A673 (cell line): ENCODE data around the gene CKB. TPM values are rescaled to one million over a fixed set of nuclear protein-coding genes. Genes with fewer than 3 reads are reported as not detected.

Experiments used
- BruUV-seq: library from RNA; stranded (reverse); fragments of 400-500 nt; replicated peaks from 2 replicates; lab custom pipeline; 2021; lab: Mats Ljungman, UMichigan
- CTCF ChIA-PET: fragments of 300-600 bp; sonication (Branson Sonifier 250); formaldehyde crosslinking; loops from one replicate; lab custom pipeline; 2022; ENCODE audit warnings: antibody characterized with exemption; lab: Charles Lee
- POLR2A ChIA-PET: fragments of 300-600 bp; sonication (Branson Sonifier 250); formaldehyde crosslinking; loops from one replicate; lab custom pipeline; 2022; ENCODE audit warnings: antibody characterized with exemption; ENCODE audit not compliant: low non-redundant PET; lab: Charles Lee
- DNase-seq: peaks from one replicate; pipeline ENCODE4 v3.0.0-alpha.2; 2015; ENCODE audit warnings: low spot score
- H3K27ac ChIP-seq: fragments of 200-600 bp; sonication (generic); 2 replicates; pipeline ENCODE4 v1.5.1; 2016; ENCODE audit warnings: mixed run types, low read depth, mild to moderate bottlenecking, mixed read lengths, antibody characterized with exemption, low read length; ENCODE audit not compliant: poor library complexity, severe bottlenecking
- H3K27me3 ChIP-seq: fragments of 200-600 bp; sonication (generic); replicated peaks from 2 replicates; pipeline ENCODE4 v1.6.1; 2017; ENCODE audit warnings: mixed run types, low read depth, mild to moderate bottlenecking, mixed read lengths, antibody characterized with exemption, low read length; ENCODE audit not compliant: insufficient read depth, poor library complexity
- H3K36me3 ChIP-seq: fragments of 200-600 bp; sonication (generic); 2 replicates; pipeline ENCODE4 v1.6.1; 2016; ENCODE audit warnings: mixed run types, mild to moderate bottlenecking, mixed read lengths, antibody characterized with exemption, low read length; ENCODE audit not compliant: insufficient read depth, poor library complexity, severe bottlenecking
- H3K4me1 ChIP-seq: fragments of 200-600 bp; sonication (generic); 2 replicates; pipeline ENCODE4 v1.6.1; 2017; ENCODE audit warnings: mixed run types, mild to moderate bottlenecking, mixed read lengths, antibody characterized with exemption, low read length; ENCODE audit not compliant: insufficient read depth, poor library complexity, severe bottlenecking
- H3K4me3 ChIP-seq: fragments of 200-600 bp; sonication (generic); 2 replicates; pipeline ENCODE4 v1.5.1; 2016; ENCODE audit warnings: low read depth, mixed run types, mild to moderate bottlenecking, mixed read lengths, low read length; ENCODE audit not compliant: poor library complexity, severe bottlenecking
- H3K9me3 ChIP-seq: fragments of 200-600 bp; sonication (generic); 2 replicates; pipeline ENCODE4 v1.6.1; 2016; ENCODE audit warnings: mixed run types, low read depth, mild to moderate bottlenecking, mixed read lengths, antibody characterized with exemption, low read length; ENCODE audit not compliant: poor library complexity, severe bottlenecking
- CTCF ChIP-seq: fragments of 300-800, 200-600 bp; sonication (generic); conservative IDR thresholded peaks from 2 replicates; pipeline ENCODE4 v1.5.1; 2017; ENCODE audit warnings: low read depth, mild to moderate bottlenecking, antibody characterized with exemption, low read length, moderate library complexity, mixed read lengths
- EZH2 ChIP-seq: fragments of 200-600 bp; sonication (generic); IDR thresholded peaks from 2 replicates; pipeline ENCODE4 v1.6.1; 2017; ENCODE audit warnings: borderline replicate concordance, low read depth, mild to moderate bottlenecking, mixed read lengths, antibody characterized with exemption, low read length; ENCODE audit not compliant: poor library complexity, severe bottlenecking
- intact Hi-C: fragments of 100-400 bp; cut with micrococcal nuclease; formaldehyde crosslinking; loops from one replicate; pipeline ENCODE4 v1.10.0; 2022; ENCODE audit not compliant: unreplicated experiment
- total RNA-seq: library from RNA; stranded (reverse); gene quantifications from 2 replicates; pipeline ENCODE4 v1.2.3, GENCODE V29; 2021

The CKB gene
- total RNA-seq, 1 experiment from 2014 or later: 118 TPM

GRCh38 chr14:103544388-103545218, 22.0 kb upstream of the CKB start:
- Histone ChIP-seq H3K36me3 (no peaks in the 10 kb centered on the region), H3K9me3 (no peaks in the 10 kb centered on the region), H3K4me1 (peaks cover 40% of the 10 kb centered on the region), H3K4me3 (no peak overlapping the region), H3K27me3 (no peaks in the 10 kb centered on the region), H3K27ac (peak overlapping the region; percentile 52)
- CTCF ChIA-PET: interaction anchor here (2.3 kb wide), 1 partner anchor 27 kb away, joined by 8 read pairs; no protein-coding TSS in a partner anchor
- TF ChIP-seq CTCF: no peak
- no peak for TF ChIP-seq EZH2
- BruUV-seq: no TSS peak
- peak; percentile 61 for DNase-seq
- POLR2A ChIA-PET: no interaction called here
- intact Hi-C loops: loop anchor here (5.0 kb wide), 2 partner anchors 42 to 467 kb away; no protein-coding TSS in a partner anchor

GRCh38 chr14:103543721-103544387, 21.2 kb upstream of the CKB start:
- DNase-seq: no peak
- no TSS peak for BruUV-seq
- POLR2A ChIA-PET: no interaction called here
- H3K9me3 ChIP-seq: no peaks in the 10 kb centered on the region
- no peaks in the 10 kb centered on the region for H3K36me3 ChIP-seq
- no peak overlapping the region for H3K4me3 ChIP-seq
- peaks cover 40% of the 10 kb centered on the region for H3K4me1 ChIP-seq
- intact Hi-C loops: loop anchor here (5.0 kb wide), 1 partner anchor 467 kb away; no protein-coding TSS in a partner anchor
- peak overlapping the region; percentile 52 for H3K27ac ChIP-seq
- TF ChIP-seq EZH2 (no peak), CTCF (no peak)
- CTCF ChIA-PET: no interaction called here
- H3K27me3 ChIP-seq: no peaks in the 10 kb centered on the region

- TF ChIP-seq EZH2: no peak
- TF ChIP-seq CTCF: no peak
- H3K27me3 ChIP-seq: no peaks in the 10 kb centered on the region
- ChIA-PET POLR2A (no interaction called here), CTCF (no interaction called here)
- DNase-seq: no peak
- H3K4me1 ChIP-seq: peaks cover 40% of the 10 kb centered on the region
- no TSS peak for BruUV-seq
- peak overlapping the region; percentile 59 for H3K27ac ChIP-seq
- intact Hi-C loops: loop anchor here (5.0 kb wide), 1 partner anchor 466 kb away; no protein-coding TSS in a partner anchor
- H3K4me3 ChIP-seq: no peak overlapping the region
- H3K36me3 ChIP-seq: no peaks in the 10 kb centered on the region
- H3K9me3 ChIP-seq: no peaks in the 10 kb centered on the region
Observed at GRCh38 chr14:103543140-103543539, 20.5 kb upstream of the CKB start.
